ENCODE data around the gene FAM98B. TPM values are rescaled to one million over a fixed set of nuclear protein-coding genes. Genes with fewer than 3 reads are reported as not detected.
A peak's percentile ranks its signal among the peaks of the same experiment; 100 is the strongest.

The FAM98B gene
- total RNA-seq, 2 donors from 2014 or later, result 7.9 to 8.6 TPM

- WGBS, 2 donors, result 80 to 86% methylated on average over 3 of the region's 3 CpGs
- TF ChIP-seq POLR2A (IDR thresholded peaks at IDR 0.05) (no peak), CTCF (IDR thresholded peaks at IDR 0.05) (no peak)
- intact Hi-C loops (cut with DNase I), result loop anchor here (10.0 kb wide), 1 partner anchor 244 kb away; no protein-coding TSS in a partner anchor
- Histone ChIP-seq H3K9me3 (no peaks in the 10 kb centered on the region), H3K36me3 (replicated peaks in 1 of 2; ENCODE audit: insufficient read depth in 1 of 2, low read depth in 2 of 2) (no peaks in the 10 kb centered on the region), H3K4me1 (peaks cover 6% of the 10 kb centered on the region), H3K27me3 (no peaks in the 10 kb centered on the region), H3K27ac (no peak overlapping the region), H3K4me3 (no peak overlapping the region)
- ATAC-seq (no peak), DNase-seq (no peak)
These were observed 12.8 kb upstream of the FAM98B start for GRCh38 chr15:38441130-38441519.

GRCh38 chr15:38454696-38455090 is 766 bp downstream of the FAM98B start:
- WGBS, 2 donors, result 0% methylated on average over 12 of the region's 12 CpGs
- Histone ChIP-seq H3K36me3 (replicated peaks in 1 of 2; ENCODE audit: insufficient read depth in 1 of 2, low read depth in 2 of 2) (no peaks in the 10 kb centered on the region), H3K27me3 (no peaks in the 10 kb centered on the region), H3K4me3 (peak overlapping the region; percentile 71 to 82), H3K9me3 (no peaks in the 10 kb centered on the region), H3K4me1 (peaks cover 12% of the 10 kb centered on the region), H3K27ac (peak overlapping the region; percentile 90 to 94 (median 93))
- ATAC-seq (no peak), DNase-seq (peak in 1 of 4 donors; percentile 28)
- TF ChIP-seq POLR2A (IDR thresholded peaks at IDR 0.05) (no peak), CTCF (IDR thresholded peaks at IDR 0.05) (no peak)
- intact Hi-C loops (cut with DNase I), result no loop called here

GRCh38 chr15:38455092-38455491 is 1.2 kb downstream of the FAM98B start:
- intact Hi-C loops (cut with DNase I), result no loop called here
- H3K9me3 ChIP-seq, result no peaks in the 10 kb centered on the region
- DNase-seq, result no peak

GRCh38 chr15:38458646-38459045 is 4.7 kb downstream of the FAM98B start:
- no peak for DNase-seq
- WGBS, 2 donors, result 89 to 98% methylated on average over 1 to 5 of the region's 5 CpGs
- TF ChIP-seq POLR2A (IDR thresholded peaks at IDR 0.05), result no peak
- no peak for TF ChIP-seq CTCF (IDR thresholded peaks at IDR 0.05)

More at GRCh38 chr15:38455092-38455491, 1.2 kb downstream of the FAM98B start:
- 0 to 1% methylated on average over 4 of the region's 4 CpGs for WGBS, 2 donors
- no peak for TF ChIP-seq CTCF (IDR thresholded peaks at IDR 0.05)
- no peaks in the 10 kb centered on the region for H3K36me3 ChIP-seq (replicated peaks in 1 of 2; ENCODE audit: insufficient read depth in 1 of 2, low read depth in 2 of 2)
- H3K4me1 ChIP-seq, result peaks cover 12% of the 10 kb centered on the region
- H3K27me3 ChIP-seq, result no peaks in the 10 kb centered on the region
- ATAC-seq, result no peak
- H3K4me3 ChIP-seq, result peak overlapping the region in 1 of 2 donors; percentile 82
- peak overlapping the region in 3 of 4 donors; percentile 93 to 94 (median 93) for H3K27ac ChIP-seq

GRCh38 chr15:38459480-38459879 is 5.6 kb downstream of the FAM98B start:
- ATAC-seq (no peak), DNase-seq (no peak)
- no peaks in the 10 kb centered on the region for H3K36me3 ChIP-seq (replicated peaks in 1 of 2; ENCODE audit: insufficient read depth in 1 of 2, low read depth in 2 of 2)
- intact Hi-C loops (cut with DNase I), result no loop called here
- no peaks in the 10 kb centered on the region for H3K9me3 ChIP-seq
- no peaks in the 10 kb centered on the region for H3K27me3 ChIP-seq
- H3K27ac ChIP-seq, result no peak overlapping the region
- TF ChIP-seq CTCF (IDR thresholded peaks at IDR 0.05), result no peak
- no peak for TF ChIP-seq POLR2A (IDR thresholded peaks at IDR 0.05)
- H3K4me1 ChIP-seq, result peaks cover 21% of the 10 kb centered on the region
- H3K4me3 ChIP-seq, result no peak overlapping the region
- 85 to 97% methylated on average over 6 of the region's 6 CpGs for WGBS, 2 donors

More at GRCh38 chr15:38458646-38459045, 4.7 kb downstream of the FAM98B start:
- intact Hi-C loops (cut with DNase I), result no loop called here
- Histone ChIP-seq H3K9me3 (no peaks in the 10 kb centered on the region), H3K36me3 (replicated peaks in 1 of 2; ENCODE audit: insufficient read depth in 1 of 2, low read depth in 2 of 2) (no peaks in the 10 kb centered on the region), H3K27me3 (no peaks in the 10 kb centered on the region), H3K27ac (no peak overlapping the region), H3K4me1 (peaks cover 15% of the 10 kb centered on the region), H3K4me3 (no peak overlapping the region)
- no peak for ATAC-seq

All from body of pancreas (tissue), 4 donors.